ENCODE data around the gene RASGEF1C. TPM values are rescaled to one million over a fixed set of nuclear protein-coding genes. Genes with fewer than 3 reads are reported as not detected.

Gene RASGEF1C
- total RNA-seq, 1 donor from 2014 or later = not detected

DNA sequence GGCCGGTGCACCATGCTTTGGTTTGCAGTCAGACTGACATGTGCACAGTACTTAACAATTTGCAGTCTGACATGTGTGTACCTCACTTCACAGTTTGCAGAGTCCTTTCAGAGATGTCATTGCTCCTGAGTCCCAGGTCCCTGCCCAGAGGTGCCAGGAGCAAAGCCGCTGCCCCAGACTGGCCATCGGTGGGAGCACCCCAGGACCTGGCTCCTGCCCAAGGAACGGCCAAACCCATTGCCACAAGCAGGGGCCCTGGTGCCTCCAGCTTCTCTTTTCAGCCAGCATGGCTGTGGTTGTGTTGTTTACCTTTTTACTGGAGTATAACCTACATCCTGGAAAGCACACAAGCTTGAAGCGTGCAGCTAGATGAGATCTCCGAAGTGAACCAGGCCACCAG lies 28.6 kb downstream of the RASGEF1C start:
- peaks cover 21% of the 10 kb centered on the region for H3K27me3 Mint-ChIP-seq (ENCODE audit: low read depth)
- H3K36me3 Mint-ChIP-seq (ENCODE audit: low read depth) = no peaks in the 10 kb centered on the region
- no peak overlapping the region for H3K27ac Mint-ChIP-seq (ENCODE audit: unreplicated experiment)
- H3K4me3 Mint-ChIP-seq (ENCODE audit: unreplicated experiment) = no peak overlapping the region
- no peak for DNase-seq (ENCODE audit: low spot score)
- TF ChIP-seq CTCF (IDR thresholded peaks at IDR 0.05) = no peak
- no peaks in the 10 kb centered on the region for H3K9me3 Mint-ChIP-seq (ENCODE audit: low read depth)
- H3K4me1 Mint-ChIP-seq (ENCODE audit: low read depth) = peaks cover 9% of the 10 kb centered on the region

- no peak for TF ChIP-seq CTCF (IDR thresholded peaks at IDR 0.05)
- peaks cover 21% of the 10 kb centered on the region for H3K27me3 Mint-ChIP-seq (ENCODE audit: low read depth)
- DNase-seq (ENCODE audit: low spot score) = no peak
- H3K4me1 Mint-ChIP-seq (ENCODE audit: low read depth) = peaks cover 9% of the 10 kb centered on the region
- H3K4me3 Mint-ChIP-seq (ENCODE audit: unreplicated experiment) = no peak overlapping the region
- H3K36me3 Mint-ChIP-seq (ENCODE audit: low read depth) = no peaks in the 10 kb centered on the region
- H3K27ac Mint-ChIP-seq (ENCODE audit: unreplicated experiment) = no peak overlapping the region
- H3K9me3 Mint-ChIP-seq (ENCODE audit: low read depth) = no peaks in the 10 kb centered on the region
These were observed 29.3 kb downstream of the RASGEF1C start for GRCh38 chr5:180179442-180180420.

DNA sequence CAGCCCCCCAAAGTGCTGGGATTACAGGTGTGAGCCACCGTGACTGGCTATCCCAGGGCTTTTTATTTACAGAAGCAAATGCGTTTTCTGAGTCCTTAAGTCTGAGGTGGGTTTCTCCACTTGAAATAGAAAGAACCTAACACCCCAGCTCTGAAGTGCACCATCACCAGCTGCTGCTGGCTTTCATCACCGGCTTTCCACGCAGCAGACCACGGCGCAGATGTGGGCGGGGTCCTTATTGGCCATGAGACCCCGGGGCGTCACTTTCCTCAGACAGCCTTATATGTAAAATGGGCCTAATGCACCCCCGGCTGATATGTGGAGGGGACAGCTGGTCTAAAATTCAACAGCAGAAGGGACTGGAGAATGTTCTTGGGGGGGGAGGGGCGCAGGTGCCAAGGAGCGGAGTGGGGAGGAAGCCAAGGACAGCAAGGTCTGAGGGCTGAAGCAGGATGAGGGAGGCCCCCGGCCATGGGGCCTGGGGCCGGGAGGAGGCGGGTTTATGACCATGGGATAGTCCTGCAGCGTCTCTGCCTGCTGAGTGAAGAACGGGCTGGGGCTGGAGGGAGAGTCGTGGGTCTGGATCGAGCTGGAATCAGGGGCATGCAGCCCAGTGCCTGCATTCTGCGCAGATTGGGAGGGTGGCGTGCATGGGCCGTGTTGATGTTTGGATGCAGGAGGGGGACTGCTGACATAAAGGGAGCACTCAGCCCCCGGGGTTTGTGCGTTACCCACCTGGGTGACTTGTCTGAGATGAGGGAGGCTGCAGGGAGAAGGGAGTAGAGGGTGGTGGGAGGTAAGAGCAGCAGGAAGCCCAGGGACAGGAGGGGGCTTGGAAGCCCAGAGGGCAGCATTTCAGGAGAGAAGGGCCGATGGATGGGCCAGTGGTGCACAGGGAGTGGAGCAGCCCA lies 30.2 kb downstream of the RASGEF1C start:
- H3K27ac Mint-ChIP-seq (ENCODE audit: unreplicated experiment) = no peak overlapping the region
- H3K4me1 Mint-ChIP-seq (ENCODE audit: low read depth) = peaks cover 16% of the 10 kb centered on the region
- peak; percentile 80 for DNase-seq (ENCODE audit: low spot score)
- no peak overlapping the region for H3K4me3 Mint-ChIP-seq (ENCODE audit: unreplicated experiment)
- peaks cover 23% of the 10 kb centered on the region for H3K27me3 Mint-ChIP-seq (ENCODE audit: low read depth)
- H3K9me3 Mint-ChIP-seq (ENCODE audit: low read depth) = no peaks in the 10 kb centered on the region
- no peak for TF ChIP-seq CTCF (IDR thresholded peaks at IDR 0.05)
- H3K36me3 Mint-ChIP-seq (ENCODE audit: low read depth) = no peaks in the 10 kb centered on the region

- Mint-ChIP-seq H3K4me3 (ENCODE audit: unreplicated experiment) (no peak overlapping the region), H3K4me1 (ENCODE audit: low read depth) (peaks cover 23% of the 10 kb centered on the region), H3K27ac (ENCODE audit: unreplicated experiment) (no peak overlapping the region), H3K27me3 (ENCODE audit: low read depth) (peaks cover 21% of the 10 kb centered on the region), H3K36me3 (ENCODE audit: low read depth) (no peaks in the 10 kb centered on the region), H3K9me3 (ENCODE audit: low read depth) (no peaks in the 10 kb centered on the region)
- no peak for TF ChIP-seq CTCF (IDR thresholded peaks at IDR 0.05)
- no peak for DNase-seq (ENCODE audit: low spot score)
These were observed 32.8 kb downstream of the RASGEF1C start for GRCh38 chr5:180176191-180176590.

DNA sequence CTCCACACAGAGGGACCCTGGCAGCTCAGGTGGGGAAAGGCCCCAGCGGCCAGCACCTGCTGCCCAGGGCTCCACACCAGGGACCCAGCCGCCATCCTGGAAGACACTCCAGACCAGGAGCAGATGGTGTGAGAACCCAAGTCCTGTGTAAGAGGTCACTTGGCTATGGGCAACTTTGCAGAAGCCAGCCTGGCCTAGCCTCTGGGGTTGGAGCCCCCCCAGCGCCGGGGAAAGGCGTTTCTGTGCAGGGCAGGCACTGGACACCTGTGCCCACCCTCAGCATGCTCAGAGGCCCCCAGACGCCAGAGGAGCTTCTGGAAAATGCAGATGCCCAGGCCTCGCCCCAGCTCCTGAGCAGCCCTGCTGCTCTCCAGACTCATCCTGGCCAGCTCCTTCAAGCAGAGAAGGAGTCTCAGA lies 34.0 kb downstream of the RASGEF1C start:
- Mint-ChIP-seq H3K4me1 (ENCODE audit: low read depth) (peaks cover 24% of the 10 kb centered on the region), H3K36me3 (ENCODE audit: low read depth) (no peaks in the 10 kb centered on the region), H3K4me3 (ENCODE audit: unreplicated experiment) (no peak overlapping the region), H3K9me3 (ENCODE audit: low read depth) (no peaks in the 10 kb centered on the region), H3K27ac (ENCODE audit: unreplicated experiment) (no peak overlapping the region), H3K27me3 (ENCODE audit: low read depth) (peaks cover 23% of the 10 kb centered on the region)
- no peak for TF ChIP-seq CTCF (IDR thresholded peaks at IDR 0.05)
- DNase-seq (ENCODE audit: low spot score) = peak; percentile 87
